Measurements from ENCODE around the gene SCAF1.

Gene SCAF1

GRCh38 chr19:49690079-49690655, 48.2 kb downstream of the SCAF1 start:
- DNase-seq (ENCODE audit: low read depth): no peak
- TF ChIP-seq, protein P1, sequence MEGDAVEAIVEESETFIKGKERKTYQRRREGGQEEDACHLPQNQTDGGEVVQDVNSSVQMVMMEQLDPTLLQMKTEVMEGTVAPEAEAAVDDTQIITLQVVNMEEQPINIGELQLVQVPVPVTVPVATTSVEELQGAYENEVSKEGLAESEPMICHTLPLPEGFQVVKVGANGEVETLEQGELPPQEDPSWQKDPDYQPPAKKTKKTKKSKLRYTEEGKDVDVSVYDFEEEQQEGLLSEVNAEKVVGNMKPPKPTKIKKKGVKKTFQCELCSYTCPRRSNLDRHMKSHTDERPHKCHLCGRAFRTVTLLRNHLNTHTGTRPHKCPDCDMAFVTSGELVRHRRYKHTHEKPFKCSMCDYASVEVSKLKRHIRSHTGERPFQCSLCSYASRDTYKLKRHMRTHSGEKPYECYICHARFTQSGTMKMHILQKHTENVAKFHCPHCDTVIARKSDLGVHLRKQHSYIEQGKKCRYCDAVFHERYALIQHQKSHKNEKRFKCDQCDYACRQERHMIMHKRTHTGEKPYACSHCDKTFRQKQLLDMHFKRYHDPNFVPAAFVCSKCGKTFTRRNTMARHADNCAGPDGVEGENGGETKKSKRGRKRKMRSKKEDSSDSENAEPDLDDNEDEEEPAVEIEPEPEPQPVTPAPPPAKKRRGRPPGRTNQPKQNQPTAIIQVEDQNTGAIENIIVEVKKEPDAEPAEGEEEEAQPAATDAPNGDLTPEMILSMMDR (IDR thresholded peaks at IDR 0.05; ENCODE audit: low read depth, low read length, missing control alignments): no peak
- H3K4me3 ChIP-seq (ENCODE audit: low read depth, low read length): peak overlapping the region; percentile 45
- in situ Hi-C loops (cut with HindIII; ENCODE audit: low sequenced_read_pairs): no loop called here

GRCh38 chr19:49690656-49691242, 48.7 kb downstream of the SCAF1 start, which contains the start of gene CPT1C:
TSS of gene CPT1C (plus strand) at chr19:49691116. CDS start at chr19:49692253, 1,137 bp downstream.
- peak within 1 kb of the TSS; percentile 45 for H3K4me3 ChIP-seq (ENCODE audit: low read depth, low read length)
- TF ChIP-seq, protein P1 (IDR thresholded peaks at IDR 0.05; ENCODE audit: low read depth, low read length, missing control alignments): no peak
- DNase-seq (ENCODE audit: low read depth): peak; percentile 48
- in situ Hi-C loops (cut with HindIII; ENCODE audit: low sequenced_read_pairs): no loop called here

DNA sequence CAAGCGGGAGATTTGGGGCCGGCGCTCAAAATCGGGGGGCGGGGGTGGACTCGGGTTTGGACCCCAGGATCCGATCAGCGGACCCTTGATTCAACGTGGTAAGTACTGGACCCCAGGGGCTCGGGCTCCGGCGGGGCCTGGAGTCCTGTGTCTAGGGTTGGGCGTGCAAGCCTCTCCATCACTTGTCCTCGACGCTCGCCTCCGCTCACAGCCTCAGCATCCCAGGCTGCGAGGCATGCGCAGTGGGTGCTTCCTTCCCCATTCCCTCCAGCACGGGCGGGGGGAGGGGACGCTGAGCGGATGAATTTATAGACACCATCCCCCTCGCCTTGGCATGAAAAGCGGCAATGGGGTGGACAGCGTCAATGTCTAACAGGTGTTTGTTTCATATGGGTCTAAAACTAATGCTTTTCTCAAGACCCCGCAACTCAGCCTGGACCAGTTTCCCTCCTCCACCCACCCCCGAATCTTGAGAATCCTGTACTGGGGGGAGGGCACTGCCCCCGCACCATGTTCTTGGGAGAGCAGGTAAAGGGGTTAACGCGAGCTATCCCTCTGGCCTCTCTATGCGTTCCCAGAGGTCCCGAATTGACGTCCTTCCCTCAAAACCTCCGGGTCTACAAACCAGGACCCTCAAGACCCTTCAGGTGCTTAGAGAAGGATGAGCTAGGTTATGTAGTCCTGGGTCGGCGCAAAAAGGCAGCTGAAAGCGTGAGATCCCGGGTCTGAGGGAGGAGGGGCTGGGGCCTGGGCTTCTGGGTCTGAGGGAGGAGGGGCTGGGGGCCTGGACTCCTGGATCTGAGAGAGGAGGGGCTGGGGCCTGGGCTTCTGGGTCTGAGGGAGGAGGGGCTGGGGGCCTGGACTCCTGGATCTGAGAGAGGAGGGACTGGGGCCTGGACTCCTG, 49.5 kb downstream of the SCAF1 start:
- H3K4me3 ChIP-seq (ENCODE audit: low read depth, low read length): peak overlapping the region; percentile 45
- in situ Hi-C loops (cut with HindIII; ENCODE audit: low sequenced_read_pairs): no loop called here
- DNase-seq (ENCODE audit: low read depth): peak; percentile 36
- TF ChIP-seq, protein P1 (IDR thresholded peaks at IDR 0.05; ENCODE audit: low read depth, low read length, missing control alignments): no peak

GRCh38 chr19:49692147-49692506, 50.1 kb downstream of the SCAF1 start:
- in situ Hi-C loops (cut with HindIII; ENCODE audit: low sequenced_read_pairs): no loop called here
- TF ChIP-seq, protein P1 (IDR thresholded peaks at IDR 0.05; ENCODE audit: low read depth, low read length, missing control alignments): no peak
- DNase-seq (ENCODE audit: low read depth): no peak
- H3K4me3 ChIP-seq (ENCODE audit: low read depth, low read length): peak overlapping the region; percentile 45

DNA sequence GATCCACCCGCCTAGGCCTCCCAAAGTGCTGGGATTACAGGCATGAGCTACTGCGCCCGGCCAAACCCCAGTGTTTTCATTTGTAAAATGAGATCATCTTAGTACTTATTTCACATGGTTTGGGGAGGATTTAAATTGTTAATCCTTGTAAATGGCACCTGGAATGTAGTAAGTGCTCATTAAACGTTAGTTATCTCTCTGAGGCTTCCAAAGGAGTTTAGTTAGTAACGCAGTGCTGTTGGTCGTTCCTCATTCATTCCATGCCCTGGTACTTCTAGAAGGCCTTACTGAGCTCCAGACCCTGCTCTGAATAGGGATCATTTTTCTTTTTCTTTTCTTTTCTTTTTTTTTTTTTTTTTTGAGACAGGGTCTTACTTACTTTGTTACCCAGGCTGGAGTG, 54.1 kb downstream of the SCAF1 start:
- in situ Hi-C loops (cut with HindIII; ENCODE audit: low sequenced_read_pairs): no loop called here
- no peak for DNase-seq (ENCODE audit: low read depth)

DNA sequence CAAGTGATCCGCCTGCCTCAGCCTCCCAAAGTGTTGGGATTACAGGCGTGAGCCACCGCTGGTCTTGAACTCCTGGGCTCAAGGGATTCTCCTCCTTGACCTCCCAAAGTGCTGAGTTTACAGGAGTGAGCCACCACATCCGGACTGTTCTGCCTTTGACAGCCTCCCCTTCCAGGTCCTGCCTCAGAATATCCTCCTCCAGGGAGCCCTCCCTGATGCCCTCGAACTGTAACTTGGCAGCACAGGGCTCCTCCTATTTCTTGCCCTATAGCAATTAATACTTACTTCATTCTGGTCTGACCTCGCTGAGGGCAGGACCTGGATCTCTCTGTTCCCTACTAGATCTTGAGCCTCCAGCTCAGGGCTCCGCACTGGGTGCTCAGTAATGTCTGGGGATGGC, 54.9 kb downstream of the SCAF1 start:
- in situ Hi-C loops (cut with HindIII; ENCODE audit: low sequenced_read_pairs): no loop called here
- no peak for DNase-seq (ENCODE audit: low read depth)
- TF ChIP-seq, protein P1 (IDR thresholded peaks at IDR 0.05; ENCODE audit: low read depth, low read length, missing control alignments): no peak
- H3K4me3 ChIP-seq (ENCODE audit: low read depth, low read length): no peak overlapping the region

More for the DNA sequence above, 54.1 kb downstream of the SCAF1 start:
- TF ChIP-seq, protein P1 (IDR thresholded peaks at IDR 0.05; ENCODE audit: low read depth, low read length, missing control alignments): no peak
- no peak overlapping the region for H3K4me3 ChIP-seq (ENCODE audit: low read depth, low read length)

All from astrocyte of the cerebellum (primary cell).